NCI-H82 treated with DMSO at 0.1 percent for 48 hours (cell line): ENCODE measurements around the gene DAAM1.

Experiments
- DNase-seq: peaks from one replicate; lab custom pipeline; 2025; ENCODE audit not compliant: unreplicated experiment; lab: John Stamatoyannopoulos, UW

DAAM1 gene

DNA sequence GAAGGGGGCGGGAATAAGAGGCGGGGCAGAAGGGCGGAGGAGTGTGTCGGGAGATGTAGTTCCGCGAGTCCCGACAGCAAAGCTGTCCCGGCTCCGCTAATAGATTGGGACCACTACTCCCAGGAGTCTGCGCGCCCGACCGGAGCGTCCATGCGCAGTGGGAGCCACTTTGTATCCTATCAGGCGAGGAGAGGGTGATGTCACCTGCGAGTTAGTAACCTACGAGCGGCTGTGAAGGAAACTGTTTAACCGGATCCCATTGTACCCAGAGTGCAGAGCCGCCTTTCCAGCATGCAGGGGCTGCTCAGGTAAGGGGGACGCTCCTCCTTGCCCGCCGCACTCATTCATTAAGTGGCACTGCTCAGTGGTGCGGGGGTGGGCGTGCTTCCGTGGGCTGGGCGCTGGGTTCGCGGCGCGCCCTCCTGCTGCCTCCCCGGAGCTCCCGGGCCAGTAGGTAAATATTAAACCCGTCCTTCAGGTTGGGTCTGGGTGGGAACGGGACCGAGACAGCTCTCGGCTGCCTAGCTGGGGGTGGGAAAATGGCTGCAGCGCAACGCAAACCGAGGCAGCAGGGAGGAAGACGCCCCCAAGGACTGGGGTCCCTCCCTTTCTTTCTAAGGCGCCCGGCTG lies at the start of gene DAAM1:
DAAM1 (plus strand) TSS at position 207 of the 630 bp plus-strand sequence. CDS start 74,811 bp downstream, outside the sequence.
- DNase-seq, result peak; percentile 88

DNA sequence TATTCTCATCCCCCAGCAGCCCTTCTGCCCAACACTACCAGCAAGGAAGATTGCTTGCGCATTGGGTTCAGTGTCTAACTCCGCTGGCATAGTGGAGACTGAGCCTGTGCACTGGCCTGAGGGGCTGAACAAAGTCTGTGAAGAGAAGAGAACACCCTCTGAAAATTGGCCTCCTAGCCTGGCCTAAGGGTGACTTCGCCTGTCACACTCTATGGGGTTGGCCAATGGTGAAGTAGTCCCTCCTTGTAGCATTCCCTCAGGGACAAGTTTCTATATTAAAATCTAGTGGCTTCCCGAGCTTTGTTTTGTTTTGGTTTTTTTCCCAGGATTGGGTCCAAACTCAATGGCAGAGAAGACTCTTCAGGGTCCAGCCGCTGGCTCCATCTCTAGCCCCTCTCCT lies 49.1 kb upstream of the DAAM1 start:
- DNase-seq, result no peak

DNA sequence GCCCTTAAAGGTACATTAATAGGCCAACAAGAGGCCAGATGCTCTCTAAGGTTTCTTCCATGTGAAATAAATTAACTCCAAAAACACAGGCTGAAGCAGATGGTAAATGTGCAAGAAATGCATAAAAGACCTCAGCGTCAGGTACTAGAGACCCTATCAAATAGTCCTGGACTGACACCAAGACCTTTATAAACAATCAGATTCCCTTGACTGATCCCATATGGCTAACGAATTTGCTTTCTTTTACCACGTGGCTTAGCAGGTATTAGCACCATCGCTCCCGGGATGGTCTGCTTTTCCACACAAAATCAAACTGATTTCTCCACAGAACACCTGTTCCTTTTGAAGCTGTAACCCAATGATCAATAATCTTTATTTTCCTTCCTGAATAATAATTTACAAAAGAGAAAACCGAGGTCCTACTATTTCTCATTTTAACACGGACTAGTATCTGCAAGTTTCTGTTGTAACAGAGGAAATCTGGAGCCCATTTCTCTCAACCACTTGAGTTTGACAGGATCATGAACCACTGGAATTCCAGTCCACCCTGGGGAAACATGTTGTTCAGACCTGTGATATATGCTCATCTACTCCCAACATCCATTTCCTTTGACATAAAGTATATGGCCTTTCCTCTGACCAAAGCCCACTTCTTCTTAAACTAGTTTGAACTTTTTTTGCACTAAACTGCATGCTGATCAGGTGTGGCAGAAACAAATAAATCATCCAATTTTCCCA lies 48.2 kb upstream of the DAAM1 start:
- DNase-seq, result no peak

DNA sequence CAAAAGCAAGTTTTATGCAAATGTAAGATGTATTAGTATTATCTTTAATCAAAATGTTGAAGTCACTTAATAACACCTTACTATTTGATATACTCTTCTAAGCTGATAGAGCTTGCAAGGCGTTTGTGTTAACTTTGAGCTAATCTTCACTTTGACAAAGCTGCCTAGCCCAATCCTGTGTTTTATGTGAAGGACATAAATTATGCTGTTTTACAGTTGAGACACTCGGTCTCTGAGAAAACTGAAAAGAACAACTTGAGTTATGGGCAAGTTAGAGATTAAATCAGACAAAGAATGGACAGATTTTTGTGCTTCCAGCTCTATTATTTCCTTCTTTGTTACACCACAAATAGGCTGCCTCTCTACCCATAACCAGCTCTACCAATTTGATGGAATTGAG lies 42.0 kb upstream of the DAAM1 start:
- no peak for DNase-seq

DNA sequence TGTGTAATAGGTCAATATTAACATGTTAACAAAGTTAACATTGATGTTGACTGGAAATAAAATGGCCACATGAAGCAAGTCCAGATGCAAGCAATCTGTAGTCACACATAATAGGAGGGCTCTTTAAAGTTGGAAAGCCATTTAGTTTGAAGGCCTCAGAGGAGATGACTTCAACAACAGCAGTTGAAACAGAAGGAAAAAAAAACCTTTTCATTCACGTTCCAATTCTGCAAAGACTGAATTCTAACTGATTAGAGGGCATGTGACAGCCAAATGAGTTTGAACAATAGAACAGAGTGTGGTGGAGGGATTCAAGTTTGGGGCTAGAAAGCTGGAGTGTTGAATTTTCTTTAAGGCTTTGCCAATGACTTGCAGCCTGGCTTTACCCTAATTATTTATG lies 41.5 kb upstream of the DAAM1 start:
- DNase-seq, result no peak

DNA sequence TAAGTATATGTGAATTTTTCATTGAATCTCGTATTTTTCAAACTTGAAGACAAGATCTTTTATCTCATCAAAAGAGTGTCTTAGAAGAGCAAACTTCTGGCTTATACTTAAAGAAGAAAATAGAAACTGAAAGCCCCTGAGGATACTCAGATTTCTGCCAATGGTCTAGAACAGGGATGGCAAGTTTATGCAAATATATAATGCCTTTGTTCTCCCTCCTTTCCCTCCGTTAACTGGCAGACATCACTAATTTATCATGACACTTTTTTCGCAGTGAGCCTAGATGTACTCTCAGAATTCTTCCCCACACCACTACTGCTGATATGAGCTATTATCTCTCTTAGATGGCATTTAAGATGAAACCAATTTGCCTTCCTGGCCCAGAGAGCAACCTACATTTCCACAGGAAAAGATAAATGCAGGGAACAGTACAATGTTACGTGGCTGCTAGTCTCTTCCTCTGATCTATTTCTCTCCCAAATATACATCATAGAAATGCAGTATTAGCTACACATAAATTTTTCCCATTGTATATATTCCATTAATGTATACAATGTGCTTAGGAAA lies 40.0 kb upstream of the DAAM1 start:
- DNase-seq, result no peak

DNA sequence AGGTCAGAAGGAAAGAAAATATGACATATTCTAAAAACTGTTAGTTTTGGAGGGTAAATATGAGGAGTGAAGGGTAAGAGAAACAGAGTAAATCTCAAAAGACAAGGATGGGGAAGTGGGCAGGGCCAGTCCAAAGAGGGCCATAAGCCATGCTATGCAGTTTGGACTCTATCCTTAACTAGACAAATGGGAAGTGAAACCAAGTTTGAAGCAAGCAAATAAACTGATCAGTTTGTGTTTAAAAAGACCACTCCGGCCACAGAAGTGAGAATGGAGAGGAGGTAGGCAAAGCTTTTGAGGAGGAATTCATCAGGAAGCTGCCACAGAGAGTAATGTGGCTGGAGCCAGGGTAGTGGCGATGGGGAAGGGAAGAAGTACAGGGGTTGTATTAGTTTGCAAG lies 37.5 kb upstream of the DAAM1 start:
- no peak for DNase-seq

DNA sequence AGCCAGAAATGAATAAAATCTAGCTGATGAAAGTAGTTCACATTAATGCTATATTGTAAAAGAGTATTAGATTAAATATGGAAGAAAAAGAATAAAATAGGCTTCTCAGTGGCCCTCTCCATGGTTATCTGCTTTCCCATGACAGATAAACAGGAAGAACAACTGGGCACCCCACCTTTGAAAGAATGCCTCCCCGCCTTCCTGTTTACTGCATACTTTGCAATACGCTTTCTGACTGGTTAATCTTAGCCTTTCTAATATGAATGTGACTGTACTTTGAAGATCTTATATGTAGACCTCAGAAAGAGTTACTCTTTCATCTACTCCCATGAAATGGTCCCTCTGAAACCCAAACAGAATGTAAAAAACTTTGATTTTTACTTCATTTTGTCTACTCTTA lies 34.1 kb upstream of the DAAM1 start:
- DNase-seq, result no peak

DNA sequence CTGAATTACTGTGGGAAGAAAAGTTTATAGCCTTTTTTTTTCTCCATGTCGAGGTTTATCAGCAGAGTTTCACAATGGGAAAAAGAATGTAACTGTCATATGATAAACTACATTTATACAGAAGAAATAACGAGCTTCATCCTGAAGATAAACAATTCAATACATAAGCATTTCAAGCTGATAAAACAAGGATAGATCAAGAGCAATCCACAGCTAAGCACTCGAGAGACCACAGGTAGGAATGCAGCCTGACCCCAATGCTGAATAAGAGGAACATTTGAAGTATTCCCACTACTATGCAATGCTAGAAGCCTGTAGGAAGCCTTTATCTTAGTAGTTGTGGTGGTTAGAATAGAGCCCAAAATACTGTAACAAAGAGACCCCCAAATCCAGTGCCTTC lies 32.6 kb upstream of the DAAM1 start:
- DNase-seq, result no peak

DNA sequence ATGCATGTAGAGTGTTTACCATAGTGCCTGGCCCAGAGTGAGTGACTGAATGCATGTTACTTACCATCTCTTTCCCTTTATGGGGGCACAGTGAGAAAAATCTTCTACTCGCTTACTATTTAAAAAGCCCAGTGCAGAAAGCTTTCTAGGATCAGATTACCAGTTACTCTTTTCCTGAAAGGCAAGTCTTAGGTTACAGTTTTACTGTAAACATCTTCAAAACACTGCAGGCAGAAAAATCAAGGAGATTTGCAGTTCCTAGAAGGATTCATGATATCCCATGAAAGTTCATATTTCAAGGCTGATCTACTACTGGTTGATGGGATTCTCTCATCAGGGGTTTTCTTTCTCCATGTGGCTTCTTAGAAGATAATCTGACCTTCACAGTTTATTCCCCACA lies 29.3 kb upstream of the DAAM1 start:
- no peak for DNase-seq

DNA sequence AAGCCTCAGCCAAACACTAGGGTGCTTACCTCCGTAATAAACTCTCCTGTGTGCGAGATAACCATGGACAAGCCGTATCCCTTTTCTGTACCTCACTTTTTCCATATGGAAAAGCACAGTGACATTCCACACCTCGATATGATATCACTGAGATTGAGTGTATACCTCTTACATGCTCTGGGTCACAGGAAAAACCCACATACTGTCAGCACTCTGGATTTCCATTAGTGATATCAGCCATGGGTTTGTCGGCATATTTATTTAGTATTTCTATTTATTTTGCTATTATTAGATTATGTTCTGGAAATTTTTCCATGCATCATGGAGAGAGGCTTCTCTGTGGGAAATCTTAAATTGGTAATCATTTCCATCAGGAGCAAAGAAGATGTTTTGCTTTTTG lies 28.0 kb upstream of the DAAM1 start:
- DNase-seq, result no peak

DNA sequence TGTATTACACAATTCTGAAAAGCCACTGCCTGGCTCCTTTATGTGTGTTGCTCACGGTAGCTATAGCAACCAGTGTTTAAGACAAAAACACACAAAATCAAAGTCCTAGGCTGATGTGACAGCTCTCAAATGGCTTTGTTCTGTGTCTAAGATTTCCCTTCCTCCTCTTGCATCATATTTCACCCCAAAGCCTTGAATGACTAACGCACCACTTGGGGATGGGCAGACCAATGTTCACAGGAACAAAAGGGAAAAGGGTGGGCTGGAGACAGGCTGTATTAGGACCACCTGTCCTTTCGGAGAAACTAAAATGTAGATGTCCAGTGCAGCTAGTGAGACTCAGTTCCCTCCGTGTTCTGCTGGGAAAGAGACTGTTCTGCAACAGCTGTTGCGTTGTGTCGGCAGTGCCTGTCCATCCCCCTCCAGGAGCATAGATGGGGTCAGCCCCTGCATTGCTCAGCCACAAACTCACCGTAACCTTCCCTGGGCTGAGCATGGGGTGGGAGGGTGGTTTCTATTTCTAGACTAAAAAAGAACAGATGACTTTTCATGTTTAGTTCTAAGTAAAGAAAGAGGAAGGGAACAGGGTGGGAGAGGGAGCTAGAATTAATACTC lies 26.8 kb upstream of the DAAM1 start:
- DNase-seq, result no peak

DNA sequence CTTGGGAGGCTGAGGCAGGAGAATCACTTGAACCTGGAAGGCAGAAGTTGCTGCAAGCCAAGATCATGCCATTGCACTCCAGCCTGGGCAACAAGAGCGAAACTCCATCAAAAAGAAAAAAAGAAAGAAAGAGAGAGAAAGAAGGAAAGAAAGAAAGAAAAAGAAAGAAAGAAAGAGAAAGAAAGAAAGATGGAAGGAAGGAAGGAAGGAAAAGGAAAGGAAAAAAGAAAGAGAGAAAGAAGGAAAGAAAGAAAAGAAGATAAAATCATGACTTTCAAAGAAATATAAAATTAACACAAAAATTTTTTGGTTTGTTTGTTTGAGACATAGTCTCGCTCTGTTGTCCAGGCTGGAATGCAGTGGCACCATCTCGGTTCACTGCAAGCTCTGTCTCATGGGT lies 22.2 kb upstream of the DAAM1 start:
- DNase-seq, result no peak

DNA sequence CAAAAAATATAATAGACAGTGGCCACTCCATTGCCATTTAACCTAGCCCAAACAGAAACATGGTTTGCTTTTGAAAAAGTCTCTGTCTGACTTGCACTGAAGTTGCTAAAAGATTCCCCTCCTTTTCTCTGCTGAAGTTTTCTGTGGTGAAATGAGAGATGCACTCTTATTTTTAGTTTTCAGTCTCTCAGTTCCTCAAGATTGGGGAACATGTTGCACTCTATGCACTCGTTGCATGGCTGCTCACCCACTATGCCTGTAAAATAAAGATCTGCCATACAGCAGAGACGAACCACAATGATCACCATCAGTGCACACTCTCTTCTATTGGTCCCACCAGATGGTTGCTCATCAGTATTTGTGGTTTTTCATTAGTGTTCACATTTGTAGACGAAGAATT lies 13.1 kb upstream of the DAAM1 start:
- DNase-seq, result no peak

DNA sequence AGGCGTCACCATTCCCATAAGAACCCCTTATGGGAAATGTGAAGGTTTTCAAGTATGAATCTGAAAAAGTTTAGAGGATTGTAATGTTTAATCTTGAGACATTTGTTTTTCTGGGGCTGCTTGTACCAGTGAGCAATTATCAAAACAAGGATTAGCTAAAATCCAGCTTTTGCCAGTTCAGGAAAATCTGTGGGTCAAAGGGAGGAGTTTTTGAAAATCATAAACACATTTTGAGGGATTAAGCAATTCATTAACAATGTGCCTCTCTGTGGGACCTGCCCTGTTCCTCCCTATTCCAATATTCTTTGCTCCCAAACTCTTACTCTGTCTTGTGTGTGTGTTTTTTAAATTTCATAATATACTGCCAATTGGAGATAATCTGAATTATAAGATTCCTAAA lies 11.7 kb upstream of the DAAM1 start:
- DNase-seq, result no peak

DNA sequence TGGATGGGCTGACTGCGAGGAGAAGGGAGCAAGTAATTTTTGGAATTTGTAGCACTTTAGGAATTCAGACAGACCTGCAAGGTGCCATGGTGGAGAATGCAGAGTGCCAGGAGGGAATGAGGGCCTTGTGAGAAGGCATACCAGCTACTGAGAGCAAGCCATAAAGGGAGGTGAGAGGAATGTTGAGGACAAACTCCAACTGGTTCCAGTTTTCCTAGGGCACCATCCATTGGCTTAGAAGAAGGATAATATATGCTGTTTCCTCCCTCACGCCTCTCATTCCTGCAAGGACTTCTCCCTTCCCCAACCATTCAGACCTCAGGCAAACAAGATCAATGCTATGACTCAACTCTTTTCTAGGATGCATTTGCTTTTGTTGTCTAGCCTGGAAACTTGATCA lies 11.2 kb upstream of the DAAM1 start:
- no peak for DNase-seq

DNA sequence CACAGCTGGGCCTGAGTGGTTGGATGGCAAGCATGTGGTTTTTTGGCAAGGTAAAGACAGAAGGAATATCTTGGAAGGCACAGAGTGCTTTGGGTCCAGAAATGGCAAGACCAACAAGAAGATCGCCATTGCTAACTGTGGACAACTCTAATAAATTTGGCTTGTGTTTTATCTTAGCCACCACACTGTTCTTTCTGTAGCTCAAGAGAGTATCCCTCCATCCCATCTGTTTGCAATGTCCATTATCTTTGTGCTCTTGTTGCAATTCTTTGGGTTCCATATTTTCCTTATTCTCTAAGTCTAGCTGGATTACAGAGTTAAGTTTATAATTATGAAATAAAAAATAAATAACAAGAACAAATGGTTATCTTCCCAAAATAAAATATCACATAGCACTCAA lies 6.7 kb upstream of the DAAM1 start:
- no peak for DNase-seq

DNA sequence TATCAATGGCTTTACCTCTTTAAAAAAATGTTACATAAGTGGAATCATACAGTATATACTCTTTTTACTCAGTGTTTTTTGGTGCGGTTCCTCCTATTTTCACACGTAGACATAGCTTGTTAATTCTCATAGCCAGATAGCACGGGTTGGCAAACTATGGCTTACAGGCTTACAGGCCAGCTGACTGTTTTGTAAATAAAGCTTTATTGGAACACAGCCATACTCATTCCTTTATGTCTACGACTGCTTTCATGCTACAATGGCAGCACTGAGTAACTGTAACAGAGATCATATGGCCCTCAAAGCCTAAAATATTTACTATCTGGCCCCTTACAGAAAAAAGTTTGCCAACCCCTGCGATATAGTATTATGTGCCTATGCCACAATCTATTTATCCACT lies 5.8 kb upstream of the DAAM1 start:
- no peak for DNase-seq

DNA sequence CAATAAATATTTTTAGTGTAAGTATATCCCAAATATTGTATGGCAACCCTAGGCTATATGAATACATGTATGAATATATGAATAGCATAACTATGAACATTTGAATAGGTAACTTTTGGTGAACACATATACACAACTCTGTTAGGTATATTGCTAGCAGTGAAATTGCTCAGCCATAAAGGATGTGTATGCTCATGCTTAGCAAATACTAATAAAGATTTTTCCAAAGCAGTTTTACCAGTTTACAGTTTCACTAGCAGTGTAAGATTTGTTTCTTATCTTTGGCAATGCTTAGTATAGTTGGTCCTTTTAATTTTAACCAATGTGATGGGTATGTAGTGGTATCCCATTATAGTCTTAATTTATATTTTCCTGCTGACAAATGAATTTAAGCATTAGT lies 5.3 kb upstream of the DAAM1 start:
- DNase-seq, result no peak

DNA sequence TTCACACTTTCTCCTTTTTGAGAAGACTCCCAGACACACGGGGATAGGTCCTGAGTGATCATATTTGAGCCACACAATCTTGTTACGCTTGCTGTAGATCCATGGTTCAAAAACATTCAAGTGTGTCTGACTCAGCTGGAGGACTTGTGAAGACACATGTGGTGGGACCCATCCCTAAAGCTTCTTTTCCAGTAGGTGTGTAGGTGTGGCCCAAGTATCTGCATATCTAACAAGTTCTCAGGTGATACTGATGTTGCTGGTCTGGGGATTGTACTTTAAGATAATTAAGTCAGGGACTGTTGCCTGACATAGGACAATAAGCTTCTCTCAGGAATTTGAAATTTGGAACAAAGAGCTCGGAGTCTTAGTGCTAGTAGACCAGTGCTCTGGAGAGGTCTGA lies 4.1 kb upstream of the DAAM1 start:
- DNase-seq, result no peak

DNA sequence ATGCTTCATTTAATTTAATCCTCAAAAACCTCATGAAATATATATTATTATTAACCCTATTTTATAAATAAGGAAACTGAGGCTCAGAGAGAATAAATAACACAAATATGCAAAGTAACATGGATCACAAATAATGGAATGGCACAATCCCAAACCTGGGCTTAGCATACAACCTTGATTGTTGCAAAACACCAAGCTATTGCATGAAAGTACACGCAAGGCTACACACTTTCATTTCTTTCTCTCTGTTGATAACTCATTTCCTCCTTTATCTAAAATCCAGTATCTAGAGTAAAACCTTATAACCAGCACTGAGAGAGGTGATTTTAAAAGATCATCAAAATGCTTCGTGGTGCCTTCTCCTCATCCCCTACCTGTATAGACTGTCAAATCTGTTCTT lies 2.8 kb upstream of the DAAM1 start:
- DNase-seq, result no peak

DNA sequence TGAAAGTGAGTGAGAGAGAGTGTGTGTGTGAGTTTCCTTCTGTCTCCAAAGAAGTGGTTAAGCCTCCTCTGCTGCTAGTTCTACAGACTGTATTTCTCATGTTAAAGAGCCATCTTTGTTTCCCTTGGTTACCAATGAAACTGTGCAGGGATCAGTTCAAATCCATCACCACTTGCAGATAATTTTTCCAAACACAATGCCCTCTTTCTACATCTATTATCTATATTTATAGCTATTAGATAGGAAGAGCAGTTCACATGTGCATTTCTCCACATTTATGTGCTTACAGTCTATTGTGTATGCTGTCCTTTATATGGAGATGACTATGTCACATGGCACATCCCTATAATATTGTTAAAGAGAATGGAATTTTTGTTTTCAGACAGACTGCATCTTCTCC lies 2.2 kb upstream of the DAAM1 start:
- DNase-seq, result no peak
